ENCODE measurements around the gene GAGE13. TPM values are rescaled to one million over a fixed set of nuclear protein-coding genes. Genes with fewer than 3 reads are reported as not detected.
"Not testable (repeated sequence)": the region's sequence is repeated elsewhere in the genome, so short reads cannot be mapped to it uniquely, and the experiment has no call there.

The GAGE13 gene
- total RNA-seq = not detected in 2 replicates
- not detected for polyA plus RNA-seq (2012)

GRCh38 chrX:49331282-49331681 lies at the start of gene GAGE13:
GAGE13 (plus strand) TSS chrX:49331582; CDS start chrX:49332738, 1,156 bp downstream.
- DNase-seq (ENCODE audit: low read depth) = not testable (repeated sequence)

GRCh38 chrX:49282647-49283011 lies 48.8 kb upstream of the GAGE13 start:
- DNase-seq (ENCODE audit: low read depth) = peak; percentile 11

GRCh38 chrX:49284212-49284611 lies 47.2 kb upstream of the GAGE13 start:
- DNase-seq (ENCODE audit: low read depth) = no peak

GRCh38 chrX:49286136-49286535 lies 45.2 kb upstream of the GAGE13 start:
- no peak for DNase-seq (ENCODE audit: low read depth)

GRCh38 chrX:49286581-49286980 lies 44.8 kb upstream of the GAGE13 start:
- DNase-seq (ENCODE audit: low read depth) = no peak

- no peak for DNase-seq (ENCODE audit: low read depth)
Measured at GRCh38 chrX:49287665-49288064, 43.7 kb upstream of the GAGE13 start.

- no peak for DNase-seq (ENCODE audit: low read depth)
Measured at GRCh38 chrX:49290215-49290614, 41.2 kb upstream of the GAGE13 start.

- DNase-seq (ENCODE audit: low read depth) = peak; percentile 60
Measured at GRCh38 chrX:49291615-49292337, 39.6 kb upstream of the GAGE13 start.

- no peak for DNase-seq (ENCODE audit: low read depth)
Measured at GRCh38 chrX:49292400-49293362, 38.7 kb upstream of the GAGE13 start.

- not testable (repeated sequence) for DNase-seq (ENCODE audit: low read depth)
Measured at GRCh38 chrX:49299293-49299692, 32.1 kb upstream of the GAGE13 start.

- no peak for DNase-seq (ENCODE audit: low read depth)
Measured at GRCh38 chrX:49300703-49301102, 30.7 kb upstream of the GAGE13 start.

GRCh38 chrX:49303346-49303745 lies 28.0 kb upstream of the GAGE13 start, which contains the start of gene GAGE10:
GAGE10 (plus strand) TSS chrX:49303646; CDS start chrX:49304860, 1,214 bp downstream.
- no peak for DNase-seq (ENCODE audit: low read depth)

GRCh38 chrX:49307775-49308174 lies 23.6 kb upstream of the GAGE13 start:
- DNase-seq (ENCODE audit: low read depth) = not testable (repeated sequence)

GRCh38 chrX:49308604-49309269 lies 22.6 kb upstream of the GAGE13 start:
- peak; percentile 19 for DNase-seq (ENCODE audit: low read depth)

GRCh38 chrX:49309401-49309981 lies 21.9 kb upstream of the GAGE13 start:
- peak; percentile 13 for DNase-seq (ENCODE audit: low read depth)

- DNase-seq (ENCODE audit: low read depth) = no peak
Measured at GRCh38 chrX:49310371-49310770, 21.0 kb upstream of the GAGE13 start.

- DNase-seq (ENCODE audit: low read depth) = no peak
Measured at GRCh38 chrX:49312176-49312575, 19.2 kb upstream of the GAGE13 start.

- DNase-seq (ENCODE audit: low read depth) = no peak
Measured at GRCh38 chrX:49316085-49316484, 15.3 kb upstream of the GAGE13 start.

GRCh38 chrX:49321737-49322136 lies 9.6 kb upstream of the GAGE13 start, which contains the start of gene GAGE12J:
GAGE12J (plus strand) TSS chrX:49322037; CDS start chrX:49323194, 1,157 bp downstream.
- DNase-seq (ENCODE audit: low read depth) = not testable (repeated sequence)

- DNase-seq (ENCODE audit: low read depth) = not testable (repeated sequence)
Measured at GRCh38 chrX:49322266-49322665, 9.1 kb upstream of the GAGE13 start.

GRCh38 chrX:49323735-49324134 lies 7.6 kb upstream of the GAGE13 start:
- DNase-seq (ENCODE audit: low read depth) = not testable (repeated sequence)

Data from myocyte (in vitro differentiated cells).